DOHH2 (cell line): ENCODE measurements around the gene COPS4.

Source experiments
- EZH2phosphoT487 ChIP-seq: fragments of 200-600 bp; sonication (generic); IDR thresholded peaks from 2 replicates; pipeline ENCODE4 v1.6.1; 2017; ENCODE audit warnings: borderline replicate concordance, mild to moderate bottlenecking, antibody characterized with exemption, low read length, moderate library complexity, mixed read lengths
- TF ChIP-seq, protein P1 (sequence below): fragments of 200-600 bp; sonication (generic); IDR thresholded peaks from one replicate; pipeline ENCODE4 v1.5.1; 2014; ENCODE audit warnings: antibody characterized with exemption, mild to moderate bottlenecking, low read depth, low read length; ENCODE audit not compliant: poor library complexity, severe bottlenecking

DNA sequence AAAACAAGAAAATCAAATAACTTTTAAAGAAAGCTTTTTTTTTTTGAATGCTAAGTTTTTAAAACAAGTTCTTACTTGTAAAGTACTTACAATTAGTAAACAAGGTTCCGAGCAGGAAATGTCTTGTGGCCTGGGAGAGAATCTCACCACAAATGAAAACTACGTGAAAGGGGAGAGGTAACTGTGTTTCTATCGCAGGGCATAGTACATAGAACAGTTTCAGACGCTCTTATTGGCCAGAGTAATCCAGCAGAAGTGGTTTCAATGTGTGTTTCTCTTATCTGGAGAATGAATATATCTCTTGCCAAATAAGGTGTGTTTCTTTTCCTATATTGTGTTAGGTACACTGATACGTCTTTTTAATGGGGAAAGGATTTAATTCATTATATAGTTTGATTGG is 79.6 kb downstream of the COPS4 start, which contains the start of gene PLAC8:
- TF ChIP-seq, protein P1, sequence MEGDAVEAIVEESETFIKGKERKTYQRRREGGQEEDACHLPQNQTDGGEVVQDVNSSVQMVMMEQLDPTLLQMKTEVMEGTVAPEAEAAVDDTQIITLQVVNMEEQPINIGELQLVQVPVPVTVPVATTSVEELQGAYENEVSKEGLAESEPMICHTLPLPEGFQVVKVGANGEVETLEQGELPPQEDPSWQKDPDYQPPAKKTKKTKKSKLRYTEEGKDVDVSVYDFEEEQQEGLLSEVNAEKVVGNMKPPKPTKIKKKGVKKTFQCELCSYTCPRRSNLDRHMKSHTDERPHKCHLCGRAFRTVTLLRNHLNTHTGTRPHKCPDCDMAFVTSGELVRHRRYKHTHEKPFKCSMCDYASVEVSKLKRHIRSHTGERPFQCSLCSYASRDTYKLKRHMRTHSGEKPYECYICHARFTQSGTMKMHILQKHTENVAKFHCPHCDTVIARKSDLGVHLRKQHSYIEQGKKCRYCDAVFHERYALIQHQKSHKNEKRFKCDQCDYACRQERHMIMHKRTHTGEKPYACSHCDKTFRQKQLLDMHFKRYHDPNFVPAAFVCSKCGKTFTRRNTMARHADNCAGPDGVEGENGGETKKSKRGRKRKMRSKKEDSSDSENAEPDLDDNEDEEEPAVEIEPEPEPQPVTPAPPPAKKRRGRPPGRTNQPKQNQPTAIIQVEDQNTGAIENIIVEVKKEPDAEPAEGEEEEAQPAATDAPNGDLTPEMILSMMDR, result no peak
- no peak for TF ChIP-seq EZH2phosphoT487
